ENCODE measurements around the gene TAF1C.

GRCh38 chr16:84143784-84144199 is 43.1 kb downstream of the TAF1C start:
- TF ChIP-seq GABPA (IDR thresholded peaks at IDR 0.05; ENCODE audit: borderline replicate concordance, insufficient read depth, low read length): no peak
- no peak for TF ChIP-seq NRF1 (IDR thresholded peaks at IDR 0.05; ENCODE audit: low read depth, low read length)
- no peak for TF ChIP-seq CTCF (IDR thresholded peaks at IDR 0.05; ENCODE audit: control extremely low read depth in 1 of 3, insufficient read depth in 1 of 3, low read depth in 1 of 3, low read length in 3 of 3)
